Spleen (tissue), 11 donors: ENCODE data around the gene KCNRG. TPM values are rescaled to one million over a fixed set of nuclear protein-coding genes. Genes with fewer than 3 reads are reported as not detected.

Experiments
- DNase-seq: peaks from one replicate; pipeline ENCODE4 v3.0.0-alpha.2; 2020
- H3K27ac ChIP-seq, 8 donors: fragments of 200-600 bp; sonication (generic) in 7 of 8; 1 replicate in 4 of 8; 2 replicates in 4 of 8; pipeline versions ENCODE4 v1.5.0 to v1.8.0; 2016 to 2021; ENCODE audit warnings: inconsistent platforms in 4 of 8, mild to moderate bottlenecking in 4 of 8, moderate library complexity in 1 of 8
- H3K27me3 ChIP-seq, 7 donors: fragments of 200-600 bp; sonication (generic) in 6 of 7; replicated peaks in 1 of 7; 1 replicate in 4 of 7; 2 replicates in 3 of 7; pipeline versions ENCODE4 v1.5.0 to v1.8.0; 2016 to 2021; ENCODE audit warnings: inconsistent platforms in 3 of 7, mild to moderate bottlenecking in 1 of 7
- H3K36me3 ChIP-seq, 6 donors: fragments of 200-600 bp; sonication (generic) in 5 of 6; 1 replicate in 4 of 6; 2 replicates in 2 of 6; pipeline versions ENCODE4 v1.5.0 to v1.8.0; 2016 to 2021; ENCODE audit warnings: inconsistent platforms in 2 of 6
- H3K4me1 ChIP-seq, 6 donors: fragments of 200-600 bp; sonication (generic) in 5 of 6; 1 replicate in 3 of 6; 2 replicates in 3 of 6; pipeline versions ENCODE4 v1.5.0 to v1.8.0; 2016 to 2021; ENCODE audit warnings: inconsistent platforms in 3 of 6
- H3K4me3 ChIP-seq, 8 donors: fragments of 200-600 bp; sonication (generic) in 7 of 8; 1 replicate in 4 of 8; 2 replicates in 4 of 8; pipeline versions ENCODE4 v1.5.0 to v1.8.0; 2016 to 2021; ENCODE audit warnings: inconsistent platforms in 4 of 8, mild to moderate bottlenecking in 4 of 8, moderate library complexity in 2 of 8
- H3K9me3 ChIP-seq, 8 donors: fragments of 200-600 bp; sonication (generic) in 7 of 8; 1 replicate in 4 of 8; 2 replicates in 4 of 8; pipeline versions ENCODE4 v1.5.0 to v1.8.0; 2016 to 2021; ENCODE audit warnings: inconsistent platforms in 4 of 8
- CTCF ChIP-seq, 11 experiments: fragments of 200-600 bp in 7 of 11; fragments of 450-650 bp in 4 of 11; sonication (generic) in 4 of 11; IDR thresholded peaks in 8 of 11; conservative IDR thresholded peaks in 3 of 11; 1 replicate in 7 of 11; 2 replicates in 4 of 11; pipeline versions ENCODE4 v1.4.0 to v1.8.0; 2016 to 2021; ENCODE audit warnings: antibody characterized with exemption in 11 of 11, inconsistent platforms in 4 of 11, mild to moderate bottlenecking in 1 of 11
- POLR2A ChIP-seq, 3 donors: fragments of 450-650 bp; IDR thresholded peaks; one replicate each; pipeline ENCODE4 v1.5.1; 2017; ENCODE audit warnings: antibody characterized with exemption in 3 of 3, mild to moderate bottlenecking in 1 of 3
- POLR2AphosphoS5 ChIP-seq, 3 donors: sonication (generic); formaldehyde crosslinking; IDR thresholded peaks; one replicate each; pipeline ENCODE4 v1.5.1; 2017; ENCODE audit warnings: antibody characterized with exemption in 3 of 3
- WGBS, 5 donors: extraction: QIAGEN DNeasy Blood & Tissue Kit in 3 of 5; methylation state at CpG; one replicate each; pipeline versions ENCODE4 v1.1.5 to v1.1.7; 2013 to 2018; 5-methylcytosine and 5-hydroxymethylcytosine counted together
- intact Hi-C: fragments of 100-400 bp; cut with DNase I; formaldehyde crosslinking; loops from one replicate; pipeline ENCODE4 v1.15.0; 2023; ENCODE audit warnings: low total_unique reads
- polyA plus RNA-seq, 3 donors: library from polyadenylated mRNA; stranded (reverse); fragments of 200-250 nt; gene quantifications; one replicate each; pipeline ENCODE4 v1.2.1, GENCODE V29; 2013
- total RNA-seq, 7 donors: library from RNA; depleted of rRNA in 3 of 7; stranded (reverse); fragments of >200 nt in 3 of 7; fragmentation: NEBNext Ultra II Directional in 4 of 7; extraction: Animal tissue kit (Norgen Biotek cat#: 25700) in 4 of 7; gene quantifications; one replicate each; pipeline versions ENCODE4 v1.1.0 to v1.2.1, GENCODE V29; 2016 to 2021
- donor health status: healthy with polysubstance abuse.
- donor health status: DM: no; HTN: no; CAD: no; lungs with moderate emphysema.
- donor health status: DM: no; HTN: no; CAD: no.
- donor health status: Bipolar disorder and iron deficiency.
- donor health status: healthy.
- donor health status: DM: no; HTN: no; CAD: no.
- donor health status: DM: yes; HTN: yes; CAD: no.

KCNRG gene
- total and polyA plus RNA-seq, 10 donors = 0.35 to 2.6 (median 0.86) TPM; not detected in 1

- Histone ChIP-seq H3K27me3 (no peaks in the 10 kb centered on the region), H3K27ac (peak overlapping the region; percentile 87 to 99 (median 99)), H3K4me3 (peak overlapping the region; percentile 47 to 93 (median 77)), H3K36me3 (peaks cover 0 to 52% (median 0%) of the 10 kb centered on the region in 6 donors), H3K9me3 (no peaks in the 10 kb centered on the region), H3K4me1 (peaks cover 25 to 70% (median 64%) of the 10 kb centered on the region in 6 donors)
- TF ChIP-seq POLR2AphosphoS5 (IDR thresholded peaks at IDR 0.05) = no peak
- no peak for TF ChIP-seq CTCF (IDR thresholded peaks at IDR 0.05 in 8 of 11, conservative IDR thresholded peaks at IDR 0.05 in 3 of 11)
- no peak for TF ChIP-seq POLR2A (IDR thresholded peaks at IDR 0.05)
- 6 to 13% (median 10%) methylated on average over 4 of the region's 4 CpGs for WGBS, 5 donors
- intact Hi-C loops = no loop called here
- no peak for DNase-seq
These were observed 17.3 kb upstream of the KCNRG start for GRCh38 chr13:49997955-49998354.

- H3K4me3 ChIP-seq = peak overlapping the region in 6 of 8 donors; percentile 2 to 93 (median 76)
- H3K27me3 ChIP-seq = no peaks in the 10 kb centered on the region
- TF ChIP-seq CTCF (IDR thresholded peaks at IDR 0.05 in 8 of 11, conservative IDR thresholded peaks at IDR 0.05 in 3 of 11) (no peak), POLR2AphosphoS5 (IDR thresholded peaks at IDR 0.05) (no peak), POLR2A (IDR thresholded peaks at IDR 0.05) (no peak)
- no peaks in the 10 kb centered on the region for H3K9me3 ChIP-seq
- 66 to 81% (median 79%) methylated on average over 21 to 22 of the region's 22 CpGs for WGBS, 5 donors
- DNase-seq = no peak
- peaks cover 0 to 59% (median 3%) of the 10 kb centered on the region in 6 donors for H3K36me3 ChIP-seq
- peaks cover 27 to 79% (median 70%) of the 10 kb centered on the region in 6 donors for H3K4me1 ChIP-seq
- peak overlapping the region in 4 of 8 donors; percentile 99 for H3K27ac ChIP-seq
- intact Hi-C loops = no loop called here
These were observed 16.3 kb upstream of the KCNRG start for GRCh38 chr13:49998714-49999624.

- no peak overlapping the region for H3K27ac ChIP-seq
These were observed 14.0 kb upstream of the KCNRG start for GRCh38 chr13:50001287-50001686.

More at GRCh38 chr13:50001287-50001686, 14.0 kb upstream of the KCNRG start:
- intact Hi-C loops = no loop called here
- no peaks in the 10 kb centered on the region for H3K27me3 ChIP-seq
- DNase-seq = no peak
- peaks cover 25 to 84% (median 68%) of the 10 kb centered on the region in 6 donors for H3K4me1 ChIP-seq
- WGBS, 5 donors = 69 to 83% (median 76%) methylated on average over 1 of the region's 1 CpG
- H3K9me3 ChIP-seq = no peaks in the 10 kb centered on the region
- H3K36me3 ChIP-seq = peaks cover 0 to 82% (median 10%) of the 10 kb centered on the region in 6 donors
- TF ChIP-seq CTCF (IDR thresholded peaks at IDR 0.05 in 8 of 11, conservative IDR thresholded peaks at IDR 0.05 in 3 of 11) = no peak
- TF ChIP-seq POLR2AphosphoS5 (IDR thresholded peaks at IDR 0.05) = no peak
- no peak for TF ChIP-seq POLR2A (IDR thresholded peaks at IDR 0.05)
- no peak overlapping the region for H3K4me3 ChIP-seq
